LNCaP clone FGC (cell line): ENCODE measurements around the gene MYCBPAP.

Source experiments
- DNase-seq: peaks from one replicate; pipeline ENCODE4 v3.0.0-alpha.2; 2011; ENCODE audit warnings: low read depth
- H3K4me3 ChIP-seq: 2 replicates; pipeline ENCODE4 v1.5.1; 2011; ENCODE audit warnings: mild to moderate bottlenecking, low read depth, low read length, control low read depth
- TF ChIP-seq, protein P1 (sequence below): IDR thresholded peaks from 2 replicates; pipeline ENCODE4 v1.5.1; 2012; ENCODE audit warnings: mild to moderate bottlenecking; ENCODE audit not compliant: control insufficient read depth, insufficient read depth; ENCODE audit errors: extremely low read depth

MYCBPAP gene

GRCh38 chr17:50518384-50519023, 10.3 kb downstream of the MYCBPAP start:
- no peak for DNase-seq
- no peak overlapping the region for H3K4me3 ChIP-seq
- TF ChIP-seq, protein P1, sequence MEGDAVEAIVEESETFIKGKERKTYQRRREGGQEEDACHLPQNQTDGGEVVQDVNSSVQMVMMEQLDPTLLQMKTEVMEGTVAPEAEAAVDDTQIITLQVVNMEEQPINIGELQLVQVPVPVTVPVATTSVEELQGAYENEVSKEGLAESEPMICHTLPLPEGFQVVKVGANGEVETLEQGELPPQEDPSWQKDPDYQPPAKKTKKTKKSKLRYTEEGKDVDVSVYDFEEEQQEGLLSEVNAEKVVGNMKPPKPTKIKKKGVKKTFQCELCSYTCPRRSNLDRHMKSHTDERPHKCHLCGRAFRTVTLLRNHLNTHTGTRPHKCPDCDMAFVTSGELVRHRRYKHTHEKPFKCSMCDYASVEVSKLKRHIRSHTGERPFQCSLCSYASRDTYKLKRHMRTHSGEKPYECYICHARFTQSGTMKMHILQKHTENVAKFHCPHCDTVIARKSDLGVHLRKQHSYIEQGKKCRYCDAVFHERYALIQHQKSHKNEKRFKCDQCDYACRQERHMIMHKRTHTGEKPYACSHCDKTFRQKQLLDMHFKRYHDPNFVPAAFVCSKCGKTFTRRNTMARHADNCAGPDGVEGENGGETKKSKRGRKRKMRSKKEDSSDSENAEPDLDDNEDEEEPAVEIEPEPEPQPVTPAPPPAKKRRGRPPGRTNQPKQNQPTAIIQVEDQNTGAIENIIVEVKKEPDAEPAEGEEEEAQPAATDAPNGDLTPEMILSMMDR, result no peak

GRCh38 chr17:50519141-50519834, 11.0 kb downstream of the MYCBPAP start:
- DNase-seq, result no peak
- TF ChIP-seq, protein P1, result no peak
- H3K4me3 ChIP-seq, result no peak overlapping the region

GRCh38 chr17:50520483-50520882, 12.2 kb downstream of the MYCBPAP start:
- H3K4me3 ChIP-seq, result no peak overlapping the region
- no peak for DNase-seq
- TF ChIP-seq, protein P1, result no peak

GRCh38 chr17:50521514-50521913, 13.3 kb downstream of the MYCBPAP start:
- TF ChIP-seq, protein P1, result no peak
- no peak overlapping the region for H3K4me3 ChIP-seq
- DNase-seq, result no peak

- H3K4me3 ChIP-seq, result no peak overlapping the region
- DNase-seq, result no peak
- TF ChIP-seq, protein P1, result no peak
Observed at GRCh38 chr17:50522766-50523165, 14.5 kb downstream of the MYCBPAP start.

DNA sequence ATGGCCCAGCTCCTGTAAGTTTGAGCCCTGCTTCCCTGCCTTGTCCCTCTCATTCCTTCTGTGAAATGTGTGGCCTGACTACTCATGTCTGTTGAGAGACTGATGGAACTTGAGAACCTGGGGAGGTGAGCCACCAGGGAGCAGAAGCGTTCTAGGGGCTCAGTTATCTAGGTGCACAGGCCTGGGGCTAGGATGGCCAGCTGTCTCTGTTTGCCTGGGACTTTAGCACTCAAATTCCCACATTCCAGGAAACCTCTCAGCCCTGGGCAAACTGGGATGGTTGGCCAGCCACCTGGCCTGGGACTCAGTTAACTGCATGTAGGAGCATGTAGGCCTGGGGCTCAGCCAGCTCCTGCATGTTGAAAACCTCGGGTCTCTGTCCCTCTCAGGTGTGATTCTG, 15.0 kb downstream of the MYCBPAP start:
- no peak for DNase-seq
- H3K4me3 ChIP-seq, result no peak overlapping the region
- TF ChIP-seq, protein P1, result no peak
